LNCAP (cell line): Measurements from ENCODE around the gene TBC1D9B.

Source experiments
- CTCF ChIP-seq: fragments of 450-650 bp; IDR thresholded peaks from 2 replicates; pipeline ENCODE4 v1.5.1; 2017; ENCODE audit warnings: mild to moderate bottlenecking

Gene TBC1D9B

GRCh38 chr5:179889885-179890284, 17.8 kb downstream of the TBC1D9B start:
- TF ChIP-seq CTCF = no peak

- TF ChIP-seq CTCF = no peak
Observed at GRCh38 chr5:179887802-179888201, 19.9 kb downstream of the TBC1D9B start.

GRCh38 chr5:179887095-179887494, 20.6 kb downstream of the TBC1D9B start:
- TF ChIP-seq CTCF = no peak

- no peak for TF ChIP-seq CTCF
Observed at GRCh38 chr5:179886190-179886911, 21.3 kb downstream of the TBC1D9B start.

- no peak for TF ChIP-seq CTCF
Observed at GRCh38 chr5:179885491-179886090, 22.1 kb downstream of the TBC1D9B start.

GRCh38 chr5:179883163-179883562, 24.5 kb downstream of the TBC1D9B start:
- no peak for TF ChIP-seq CTCF

GRCh38 chr5:179882338-179882737, 25.4 kb downstream of the TBC1D9B start:
- no peak for TF ChIP-seq CTCF
